ENCODE results near the gene STK32B.
"Not testable (repeated sequence)": the region's sequence is repeated elsewhere in the genome, so short reads cannot be mapped to it uniquely, and the experiment has no call there.

The STK32B gene

GRCh38 chr4:5280069-5280468 is 228.8 kb downstream of the STK32B start:
- not testable (repeated sequence) for DNase-seq

- DNase-seq: no peak
Observed at GRCh38 chr4:5280828-5281227, 229.5 kb downstream of the STK32B start.

GRCh38 chr4:5283837-5284236 is 232.6 kb downstream of the STK32B start:
- no peak for DNase-seq

GRCh38 chr4:5284517-5284916 is 233.2 kb downstream of the STK32B start:
- no peak for DNase-seq

- no peak for DNase-seq
Observed at GRCh38 chr4:5292101-5292500, 240.8 kb downstream of the STK32B start.

- DNase-seq: not testable (repeated sequence)
Observed at GRCh38 chr4:5298000-5298787, 246.9 kb downstream of the STK32B start.

- no peak for DNase-seq
Observed at GRCh38 chr4:5300283-5300682, 249.0 kb downstream of the STK32B start.

- no peak for DNase-seq
Observed at GRCh38 chr4:5307928-5308327, 256.6 kb downstream of the STK32B start.

GRCh38 chr4:5322321-5322720 is 271.0 kb downstream of the STK32B start:
- DNase-seq: no peak

- DNase-seq: no peak
Observed at GRCh38 chr4:5330339-5330989, 279.2 kb downstream of the STK32B start.

- DNase-seq: no peak
Observed at GRCh38 chr4:5337731-5338130, 286.5 kb downstream of the STK32B start.

GRCh38 chr4:5338531-5338930 is 287.3 kb downstream of the STK32B start:
- DNase-seq: no peak

- no peak for DNase-seq
Observed at GRCh38 chr4:5340991-5341451, 289.7 kb downstream of the STK32B start.

- no peak for DNase-seq
Observed at GRCh38 chr4:5341526-5341925, 290.2 kb downstream of the STK32B start.

- no peak for DNase-seq
Observed at GRCh38 chr4:5355846-5356245, 304.6 kb downstream of the STK32B start.

GRCh38 chr4:5357870-5358269 is 306.6 kb downstream of the STK32B start:
- DNase-seq: no peak

GRCh38 chr4:5361968-5362367 is 310.7 kb downstream of the STK32B start:
- no peak for DNase-seq

- DNase-seq: no peak
Observed at GRCh38 chr4:5364406-5364805, 313.1 kb downstream of the STK32B start.

GRCh38 chr4:5365071-5366008 is 314.1 kb downstream of the STK32B start:
- DNase-seq: no peak

GRCh38 chr4:5366009-5366386 is 314.7 kb downstream of the STK32B start:
- no peak for DNase-seq

- no peak for DNase-seq
Observed at GRCh38 chr4:5366421-5366820, 315.1 kb downstream of the STK32B start.

GRCh38 chr4:5368426-5368825 is 317.1 kb downstream of the STK32B start:
- no peak for DNase-seq

- no peak for DNase-seq
Observed at GRCh38 chr4:5370286-5370685, 319.0 kb downstream of the STK32B start.
